ENCODE data around the gene TMEM108. TPM values are rescaled to one million over a fixed set of nuclear protein-coding genes. Genes with fewer than 3 reads are reported as not detected.
A peak's percentile ranks its signal among the peaks of the same experiment; 100 is the strongest.

Gene TMEM108
- total and polyA plus RNA-seq, 8 donors = 0.37 to 2.1 (median 0.84) TPM; not detected in 2

DNA sequence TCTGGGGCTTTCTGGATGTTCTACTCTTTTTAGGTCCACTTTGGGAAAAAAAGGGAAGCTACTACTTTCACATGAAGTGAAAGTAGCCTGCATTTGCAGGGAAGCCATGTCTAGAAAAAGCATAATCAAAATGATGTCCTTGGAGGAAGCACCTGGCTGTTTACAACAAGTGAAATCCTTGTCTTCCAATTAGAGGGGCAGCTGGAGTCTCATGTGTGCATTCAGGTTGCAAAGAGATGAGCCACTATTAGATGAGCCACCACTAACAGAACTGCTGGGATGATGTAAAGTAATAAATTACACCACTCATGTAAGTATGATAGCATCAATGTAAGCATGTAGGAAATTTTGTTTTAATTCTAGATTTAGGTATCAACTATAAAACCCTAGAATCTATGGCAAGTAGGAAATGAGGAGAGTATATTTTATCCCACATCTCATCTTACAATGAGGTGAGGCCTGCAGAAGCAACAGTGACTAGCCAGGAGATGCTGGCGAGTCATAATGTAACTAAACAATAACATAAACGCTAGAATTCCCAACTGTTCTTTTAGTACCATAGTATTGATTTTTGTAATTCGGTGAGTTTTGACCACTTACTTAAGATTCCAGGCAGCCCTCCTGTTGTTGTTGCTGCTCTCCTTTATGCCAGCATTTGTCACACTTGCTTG, 75.9 kb downstream of the TMEM108 start:
- H3K9me3 ChIP-seq = no peaks in the 10 kb centered on the region
- TF ChIP-seq EP300 (IDR thresholded peaks at IDR 0.05) (no peak), POLR2AphosphoS5 (IDR thresholded peaks at IDR 0.05) (no peak), POLR2A (IDR thresholded peaks at IDR 0.05) (no peak)
- H3K27me3 ChIP-seq = no peaks in the 10 kb centered on the region
- intact Hi-C loops (cut with DNase I; ENCODE audit: low total_unique reads) = no loop called here
- H3K4me3 ChIP-seq = no peak overlapping the region
- no peak for DNase-seq
- H3K36me3 ChIP-seq = no peaks in the 10 kb centered on the region
- 90 to 93% (median 90%) methylated on average over 3 of the region's 3 CpGs for WGBS, 5 donors
- no peaks in the 10 kb centered on the region for H3K4me1 ChIP-seq
- no peak overlapping the region for H3K27ac ChIP-seq

DNA sequence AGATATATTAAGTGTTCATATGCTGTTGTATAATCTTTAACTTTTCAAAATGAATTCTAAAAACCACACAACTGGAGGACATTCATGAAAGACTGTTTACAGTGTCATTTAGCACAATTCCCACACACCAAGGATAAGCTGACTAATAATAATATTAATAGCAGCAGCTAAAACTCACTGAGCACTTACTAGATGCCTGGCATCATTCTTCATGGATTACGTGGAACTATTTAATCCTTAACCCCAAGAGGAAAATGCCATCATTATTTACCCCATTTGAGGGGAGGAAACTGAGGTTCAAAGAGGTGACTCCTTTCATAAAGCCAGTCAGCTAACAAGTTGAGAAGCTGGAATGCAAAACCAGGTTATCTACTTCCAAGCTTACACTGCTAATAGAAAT, 77.0 kb downstream of the TMEM108 start:
- no peak for TF ChIP-seq EP300 (IDR thresholded peaks at IDR 0.05)
- no peak for TF ChIP-seq POLR2A (IDR thresholded peaks at IDR 0.05)
- TF ChIP-seq, protein P1, sequence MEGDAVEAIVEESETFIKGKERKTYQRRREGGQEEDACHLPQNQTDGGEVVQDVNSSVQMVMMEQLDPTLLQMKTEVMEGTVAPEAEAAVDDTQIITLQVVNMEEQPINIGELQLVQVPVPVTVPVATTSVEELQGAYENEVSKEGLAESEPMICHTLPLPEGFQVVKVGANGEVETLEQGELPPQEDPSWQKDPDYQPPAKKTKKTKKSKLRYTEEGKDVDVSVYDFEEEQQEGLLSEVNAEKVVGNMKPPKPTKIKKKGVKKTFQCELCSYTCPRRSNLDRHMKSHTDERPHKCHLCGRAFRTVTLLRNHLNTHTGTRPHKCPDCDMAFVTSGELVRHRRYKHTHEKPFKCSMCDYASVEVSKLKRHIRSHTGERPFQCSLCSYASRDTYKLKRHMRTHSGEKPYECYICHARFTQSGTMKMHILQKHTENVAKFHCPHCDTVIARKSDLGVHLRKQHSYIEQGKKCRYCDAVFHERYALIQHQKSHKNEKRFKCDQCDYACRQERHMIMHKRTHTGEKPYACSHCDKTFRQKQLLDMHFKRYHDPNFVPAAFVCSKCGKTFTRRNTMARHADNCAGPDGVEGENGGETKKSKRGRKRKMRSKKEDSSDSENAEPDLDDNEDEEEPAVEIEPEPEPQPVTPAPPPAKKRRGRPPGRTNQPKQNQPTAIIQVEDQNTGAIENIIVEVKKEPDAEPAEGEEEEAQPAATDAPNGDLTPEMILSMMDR (IDR thresholded peaks at IDR 0.05) = no peak
- no peak for TF ChIP-seq POLR2AphosphoS5 (IDR thresholded peaks at IDR 0.05)
- intact Hi-C loops (cut with DNase I; ENCODE audit: low total_unique reads) = no loop called here
- DNase-seq = no peak
- Histone ChIP-seq H3K4me3 (no peak overlapping the region), H3K36me3 (no peaks in the 10 kb centered on the region), H3K4me1 (no peaks in the 10 kb centered on the region), H3K27ac (no peak overlapping the region), H3K27me3 (no peaks in the 10 kb centered on the region), H3K9me3 (no peaks in the 10 kb centered on the region)
- WGBS, 5 donors = 60 to 86% (median 77%) methylated on average over 1 of the region's 1 CpG

DNA sequence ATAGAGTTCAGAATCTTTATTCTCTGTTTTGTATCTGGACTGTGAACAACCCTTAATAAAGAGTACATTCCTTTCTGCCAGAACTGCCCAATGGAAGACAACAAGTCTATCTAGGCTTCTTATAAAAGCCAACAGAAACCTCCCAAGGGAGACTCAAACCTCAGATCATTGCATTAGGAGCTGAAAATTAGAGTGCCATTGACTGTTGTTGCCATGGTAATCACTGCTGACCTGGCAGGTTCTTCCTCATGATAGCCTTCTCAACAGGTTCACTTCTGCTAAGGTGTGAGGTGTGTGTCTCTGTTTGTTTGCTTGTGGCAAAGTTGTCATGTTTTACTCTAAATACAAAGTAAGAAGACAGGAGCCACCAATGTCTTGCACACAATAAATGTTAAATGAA, 79.2 kb downstream of the TMEM108 start:
- H3K4me1 ChIP-seq = no peaks in the 10 kb centered on the region
- no peak overlapping the region for H3K4me3 ChIP-seq
- no peaks in the 10 kb centered on the region for H3K27me3 ChIP-seq
- TF ChIP-seq, protein P1 (IDR thresholded peaks at IDR 0.05) = no peak
- TF ChIP-seq POLR2AphosphoS5 (IDR thresholded peaks at IDR 0.05) (no peak), POLR2A (IDR thresholded peaks at IDR 0.05) (no peak), EP300 (IDR thresholded peaks at IDR 0.05) (no peak)
- H3K9me3 ChIP-seq = no peaks in the 10 kb centered on the region
- no peak for DNase-seq
- H3K36me3 ChIP-seq = no peaks in the 10 kb centered on the region
- intact Hi-C loops (cut with DNase I; ENCODE audit: low total_unique reads) = no loop called here
- H3K27ac ChIP-seq = no peak overlapping the region

DNA sequence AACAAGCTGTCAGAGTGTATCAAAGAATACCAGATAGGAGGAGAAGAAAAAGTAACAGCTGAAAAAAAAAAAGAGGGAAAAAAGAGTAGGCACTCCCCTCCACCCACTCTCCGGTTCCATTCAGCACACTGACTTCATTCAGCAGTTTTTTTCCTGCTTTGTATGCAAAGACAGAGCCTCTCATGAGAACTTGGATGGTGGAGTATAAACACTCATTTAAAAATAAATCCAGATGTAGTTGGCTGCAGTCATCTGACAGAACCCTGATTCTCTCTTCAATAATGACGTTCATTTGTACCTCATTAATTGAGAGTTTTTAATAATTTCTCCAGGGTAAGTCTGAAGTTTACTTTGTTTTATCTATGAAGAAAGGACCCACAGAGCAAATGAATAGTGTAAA, 81.0 kb downstream of the TMEM108 start:
- Histone ChIP-seq H3K9me3 (no peaks in the 10 kb centered on the region), H3K4me3 (no peak overlapping the region), H3K27me3 (no peaks in the 10 kb centered on the region), H3K27ac (no peak overlapping the region), H3K4me1 (peaks cover 0 to 7% (median 0%) of the 10 kb centered on the region in 4 donors), H3K36me3 (no peaks in the 10 kb centered on the region)
- no peak for TF ChIP-seq POLR2A (IDR thresholded peaks at IDR 0.05)
- TF ChIP-seq, protein P1 (IDR thresholded peaks at IDR 0.05) = no peak
- no peak for TF ChIP-seq POLR2AphosphoS5 (IDR thresholded peaks at IDR 0.05)
- TF ChIP-seq EP300 (IDR thresholded peaks at IDR 0.05) = no peak
- intact Hi-C loops (cut with DNase I; ENCODE audit: low total_unique reads) = no loop called here
- peak in 1 of 2 donors; percentile 55 for DNase-seq
- 33 to 45% (median 45%) methylated on average over 2 of the region's 2 CpGs for WGBS, 5 donors

DNA sequence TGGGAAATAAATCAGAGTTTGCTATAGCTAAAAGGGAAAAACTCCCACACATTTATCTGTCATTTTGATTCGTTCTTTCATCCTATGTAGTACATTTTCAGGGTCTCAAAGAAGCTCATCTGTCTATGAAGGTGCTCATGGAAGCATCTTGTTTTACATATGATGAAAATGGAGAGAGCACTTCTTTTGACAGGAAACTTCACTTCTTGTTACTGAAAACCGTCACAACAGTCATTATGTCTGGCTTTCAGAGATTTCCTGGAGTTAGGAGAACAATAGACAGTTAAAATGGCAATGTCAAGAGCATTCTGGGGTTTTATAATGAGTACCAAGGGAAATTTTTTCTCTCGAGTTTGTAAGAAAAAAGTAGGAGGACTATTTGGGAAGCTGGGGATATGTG, 83.3 kb downstream of the TMEM108 start:
- intact Hi-C loops (cut with DNase I; ENCODE audit: low total_unique reads) = no loop called here
- peaks cover 0 to 13% (median 0%) of the 10 kb centered on the region in 4 donors for H3K4me1 ChIP-seq
- WGBS, 5 donors = 64 to 87% (median 75%) methylated on average over 3 of the region's 3 CpGs

More for the DNA sequence above, 83.3 kb downstream of the TMEM108 start:
- Histone ChIP-seq H3K36me3 (no peaks in the 10 kb centered on the region), H3K27me3 (no peaks in the 10 kb centered on the region), H3K9me3 (no peaks in the 10 kb centered on the region), H3K27ac (no peak overlapping the region), H3K4me3 (no peak overlapping the region)
- TF ChIP-seq EP300 (IDR thresholded peaks at IDR 0.05) (no peak), POLR2A (IDR thresholded peaks at IDR 0.05) (no peak), POLR2AphosphoS5 (IDR thresholded peaks at IDR 0.05) (no peak)
- TF ChIP-seq, protein P1 (IDR thresholded peaks at IDR 0.05) = no peak
- DNase-seq = no peak
